ENCODE results near the gene SHC4.

The SHC4 gene

DNA sequence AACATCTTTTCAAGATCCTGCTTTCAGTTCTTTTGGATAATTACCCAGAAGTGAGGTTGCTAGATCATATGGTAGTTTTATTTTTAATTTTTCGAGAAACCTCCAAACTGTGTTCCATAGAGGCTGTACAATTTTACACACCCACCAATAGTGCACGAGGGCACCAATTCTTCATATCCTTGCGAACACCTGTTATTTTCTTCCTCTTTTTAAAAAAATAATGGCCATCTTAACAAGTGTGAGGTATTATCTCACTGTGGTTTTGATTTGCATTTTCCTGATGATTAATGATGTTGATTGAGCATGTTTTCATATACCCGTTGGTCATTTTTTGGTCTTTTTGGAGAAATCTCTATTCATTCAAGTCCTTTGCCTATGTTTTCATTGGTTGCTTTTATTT is 135.2 kb downstream of the SHC4 start:
- no peak overlapping the region for H3K4me3 ChIP-seq (replicated peaks; ENCODE audit: low read depth, low read length)
- TF ChIP-seq, protein P1, sequence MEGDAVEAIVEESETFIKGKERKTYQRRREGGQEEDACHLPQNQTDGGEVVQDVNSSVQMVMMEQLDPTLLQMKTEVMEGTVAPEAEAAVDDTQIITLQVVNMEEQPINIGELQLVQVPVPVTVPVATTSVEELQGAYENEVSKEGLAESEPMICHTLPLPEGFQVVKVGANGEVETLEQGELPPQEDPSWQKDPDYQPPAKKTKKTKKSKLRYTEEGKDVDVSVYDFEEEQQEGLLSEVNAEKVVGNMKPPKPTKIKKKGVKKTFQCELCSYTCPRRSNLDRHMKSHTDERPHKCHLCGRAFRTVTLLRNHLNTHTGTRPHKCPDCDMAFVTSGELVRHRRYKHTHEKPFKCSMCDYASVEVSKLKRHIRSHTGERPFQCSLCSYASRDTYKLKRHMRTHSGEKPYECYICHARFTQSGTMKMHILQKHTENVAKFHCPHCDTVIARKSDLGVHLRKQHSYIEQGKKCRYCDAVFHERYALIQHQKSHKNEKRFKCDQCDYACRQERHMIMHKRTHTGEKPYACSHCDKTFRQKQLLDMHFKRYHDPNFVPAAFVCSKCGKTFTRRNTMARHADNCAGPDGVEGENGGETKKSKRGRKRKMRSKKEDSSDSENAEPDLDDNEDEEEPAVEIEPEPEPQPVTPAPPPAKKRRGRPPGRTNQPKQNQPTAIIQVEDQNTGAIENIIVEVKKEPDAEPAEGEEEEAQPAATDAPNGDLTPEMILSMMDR (IDR thresholded peaks at IDR 0.05; ENCODE audit: low read depth, low read length, missing control alignments), result no peak
- DNase-seq (ENCODE audit: extremely low read depth, low read depth), result no peak

DNA sequence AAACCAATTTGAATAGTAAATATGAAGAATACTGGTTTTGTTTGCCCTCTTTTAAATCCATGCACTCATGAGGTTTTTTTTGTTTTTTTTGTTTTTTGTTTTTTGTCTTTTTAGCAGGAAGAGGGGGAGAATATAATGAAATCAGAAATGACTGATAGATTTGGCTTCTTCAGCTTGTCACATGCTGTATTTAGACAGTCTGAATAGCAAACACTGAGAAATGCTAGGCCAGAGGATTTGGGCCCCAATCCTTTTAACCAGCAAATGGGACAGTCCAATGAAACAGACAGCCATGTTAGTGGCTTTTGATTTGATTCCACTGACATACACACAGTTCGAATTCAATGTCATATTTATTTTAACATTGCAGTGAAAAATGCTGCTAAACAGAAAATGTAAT is 138.6 kb downstream of the SHC4 start:
- TF ChIP-seq, protein P1 (IDR thresholded peaks at IDR 0.05; ENCODE audit: low read depth, low read length, missing control alignments), result no peak

DNA sequence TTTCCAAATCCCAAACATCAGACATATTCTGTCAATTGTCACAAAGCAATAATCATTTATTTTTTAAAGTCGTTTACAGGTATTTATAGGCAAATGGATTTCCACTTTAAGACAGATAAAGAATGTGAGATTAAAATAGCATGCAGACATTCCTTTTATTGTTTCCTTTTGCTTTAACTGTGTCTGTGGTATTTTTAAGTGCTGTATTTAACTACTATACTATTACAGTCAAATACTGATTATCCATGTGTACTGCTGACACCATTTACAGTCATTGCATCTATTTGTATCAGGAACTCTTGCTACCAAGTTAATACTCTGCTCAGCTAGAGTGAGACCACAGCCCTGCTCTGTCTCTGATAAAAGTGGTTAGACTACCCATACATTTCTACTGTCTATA is 140.0 kb downstream of the SHC4 start:
- H3K4me3 ChIP-seq (replicated peaks; ENCODE audit: low read depth, low read length), result no peak overlapping the region
- DNase-seq (ENCODE audit: extremely low read depth, low read depth), result no peak
- TF ChIP-seq, protein P1 (IDR thresholded peaks at IDR 0.05; ENCODE audit: low read depth, low read length, missing control alignments), result no peak

More for the DNA sequence above, 138.6 kb downstream of the SHC4 start:
- no peak for DNase-seq (ENCODE audit: extremely low read depth, low read depth)
- no peak overlapping the region for H3K4me3 ChIP-seq (replicated peaks; ENCODE audit: low read depth, low read length)

DNA sequence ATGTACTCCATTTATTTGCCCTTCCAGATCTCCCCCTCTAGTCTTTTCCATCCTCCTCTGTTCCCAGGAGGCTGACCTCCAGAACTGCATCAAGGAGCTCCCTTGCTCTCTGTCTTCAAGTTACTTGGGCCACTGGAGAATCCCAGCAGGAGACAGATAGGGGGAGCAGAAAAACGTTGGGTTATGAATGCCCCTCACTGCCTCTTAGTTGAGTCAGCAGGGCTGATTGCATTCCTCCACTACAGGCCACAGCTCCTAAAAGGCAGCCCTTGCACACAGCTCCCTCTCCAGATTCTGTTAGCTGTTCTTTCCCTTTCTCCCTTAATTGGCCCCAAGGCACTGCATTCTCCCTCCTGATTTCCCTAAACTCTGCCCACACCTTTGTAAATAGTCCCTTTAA is 140.5 kb downstream of the SHC4 start:
- DNase-seq (ENCODE audit: extremely low read depth, low read depth), result no peak
- TF ChIP-seq, protein P1 (IDR thresholded peaks at IDR 0.05; ENCODE audit: low read depth, low read length, missing control alignments), result no peak
- no peak overlapping the region for H3K4me3 ChIP-seq (replicated peaks; ENCODE audit: low read depth, low read length)

DNA sequence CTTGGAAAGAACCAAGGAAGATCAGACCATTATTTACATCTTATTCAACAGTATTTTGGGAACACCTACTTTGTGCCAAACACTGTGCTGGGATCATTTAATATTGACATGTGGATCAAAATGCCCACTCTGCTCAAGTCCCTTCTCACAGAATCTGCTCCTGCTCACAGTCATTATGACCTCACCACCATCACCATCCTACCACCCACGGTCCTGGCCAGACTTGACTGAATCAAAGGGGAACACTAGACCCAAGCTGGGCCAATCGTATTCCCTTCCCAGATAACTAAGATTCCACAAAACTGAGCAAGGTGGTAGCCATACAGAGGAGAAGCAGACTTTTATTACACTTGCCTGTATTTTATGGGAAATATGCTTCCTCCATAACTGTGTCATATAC is 149.4 kb downstream of the SHC4 start:
- no peak overlapping the region for H3K4me3 ChIP-seq (replicated peaks; ENCODE audit: low read depth, low read length)
- DNase-seq (ENCODE audit: extremely low read depth, low read depth), result no peak
- TF ChIP-seq, protein P1 (IDR thresholded peaks at IDR 0.05; ENCODE audit: low read depth, low read length, missing control alignments), result no peak

DNA sequence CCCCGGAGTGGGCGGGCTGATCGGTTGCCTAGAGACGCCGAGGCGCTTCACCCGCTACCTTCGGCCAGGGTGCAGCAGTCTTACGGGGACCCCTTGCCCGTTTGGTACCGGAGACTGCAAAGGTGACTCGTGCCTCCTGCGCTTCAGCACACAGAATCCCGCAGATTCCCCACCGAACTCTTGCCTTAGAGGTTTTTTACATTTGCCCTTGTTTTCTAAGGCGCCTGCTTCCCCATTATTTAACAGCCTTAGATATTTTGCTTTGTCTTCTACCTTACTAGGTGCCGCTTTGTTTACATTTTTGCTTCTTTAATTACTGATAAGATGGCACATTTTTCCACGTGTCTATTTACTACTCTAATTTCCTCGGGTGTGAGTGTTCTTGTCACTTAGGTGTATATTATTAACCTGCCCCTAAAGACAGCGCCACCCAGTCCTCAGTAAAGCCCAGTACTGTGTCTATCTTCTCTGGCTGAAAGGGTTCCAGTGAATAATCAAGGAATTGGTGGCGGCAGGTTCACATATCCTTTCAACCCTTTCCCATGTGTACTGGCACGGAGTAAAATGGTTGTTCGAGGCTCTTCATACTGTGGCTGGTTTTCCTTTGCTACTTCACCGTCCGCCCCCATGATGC is 152.3 kb downstream of the SHC4 start:
- DNase-seq (ENCODE audit: extremely low read depth, low read depth), result no peak
- H3K4me3 ChIP-seq (replicated peaks; ENCODE audit: low read depth, low read length), result peak overlapping the region; percentile 95
- TF ChIP-seq, protein P1 (IDR thresholded peaks at IDR 0.05; ENCODE audit: low read depth, low read length, missing control alignments), result no peak

All from HFF-Myc (cell line).